Vagina (tissue), 2 donors: ENCODE data around the gene UBN1. TPM values are rescaled to one million over a fixed set of nuclear protein-coding genes. Genes with fewer than 3 reads are reported as not detected.

Experiments used
- DNase-seq, 2 donors: peaks; one replicate each; pipeline ENCODE4 v3.0.0-alpha.2; 2017; ENCODE audit errors: extremely low spot score in 2 of 2
- H3K27ac ChIP-seq: fragments of 200-600 bp; sonication (generic); one replicate; pipeline ENCODE4 v1.5.1; 2019
- H3K27me3 ChIP-seq: fragments of 200-600 bp; sonication (generic); one replicate; pipeline ENCODE4 v1.5.1; 2019
- H3K36me3 ChIP-seq, 2 donors: fragments of 200-600 bp; sonication (generic); one replicate each; pipeline ENCODE4 v1.5.1; 2017 to 2019
- H3K4me1 ChIP-seq: fragments of 200-600 bp; sonication (generic); one replicate; pipeline ENCODE4 v1.5.1; 2019
- H3K4me3 ChIP-seq, 2 donors: fragments of 200-600 bp; sonication (generic); 1 replicate in 1 of 2; 2 replicates in 1 of 2; pipeline ENCODE4 v1.5.1; 2016 to 2019
- H3K9me3 ChIP-seq: fragments of 200-600 bp; sonication (generic); one replicate; pipeline ENCODE4 v1.5.1; 2019
- CTCF ChIP-seq, 3 experiments: fragments of 450-650 bp in 2 of 3; fragments of 200-600 bp in 1 of 3; sonication (generic) in 1 of 3; IDR thresholded peaks; one replicate each; pipeline ENCODE4 v1.5.1; 2017 to 2019; ENCODE audit warnings: antibody characterized with exemption in 3 of 3, mild to moderate bottlenecking in 2 of 3, moderate library complexity in 2 of 3
- POLR2A ChIP-seq, 2 donors: fragments of 450-650 bp; IDR thresholded peaks; one replicate each; pipeline ENCODE4 v1.6.1; 2017; ENCODE audit warnings: antibody characterized with exemption in 2 of 2, mild to moderate bottlenecking in 2 of 2, moderate library complexity in 2 of 2
- POLR2AphosphoS5 ChIP-seq, 2 donors: sonication (generic); formaldehyde crosslinking; IDR thresholded peaks; one replicate each; pipeline ENCODE4 v1.9.0; 2017; ENCODE audit warnings: antibody characterized with exemption in 2 of 2, mild to moderate bottlenecking in 2 of 2, low read depth in 1 of 2; ENCODE audit not compliant: insufficient read depth in 1 of 2
- intact Hi-C: fragments of 100-400 bp; cut with DNase I; formaldehyde crosslinking; loops from one replicate; pipeline ENCODE4 v1.15.1; 2023
- total RNA-seq: library from RNA; depleted of rRNA; stranded (reverse); fragments of >200 nt; gene quantifications from one replicate; pipeline ENCODE4 v1.2.3, GENCODE V29; 2016

Gene UBN1
- total RNA-seq, 1 donor from 2014 or later, result 17.2 TPM

- DNase-seq, result no peak
- no peak overlapping the region for H3K27ac ChIP-seq
- TF ChIP-seq POLR2AphosphoS5 (IDR thresholded peaks at IDR 0.05; ENCODE audit: insufficient read depth in 1 of 2, low read depth in 1 of 2) (no peak), POLR2A (IDR thresholded peaks at IDR 0.05) (no peak), CTCF (IDR thresholded peaks at IDR 0.05) (no peak)
Observed at GRCh38 chr16:4860727-4861342, 13.6 kb downstream of the UBN1 start.

GRCh38 chr16:4862639-4863038 is 15.4 kb downstream of the UBN1 start:
- H3K4me1 ChIP-seq, result no peaks in the 10 kb centered on the region
- H3K36me3 ChIP-seq, result peaks cover 3 to 43% of the 10 kb centered on the region in 2 donors
- H3K27me3 ChIP-seq, result no peaks in the 10 kb centered on the region
- no peak for TF ChIP-seq CTCF (IDR thresholded peaks at IDR 0.05)
- no peak for TF ChIP-seq POLR2AphosphoS5 (IDR thresholded peaks at IDR 0.05; ENCODE audit: insufficient read depth in 1 of 2, low read depth in 1 of 2)
- TF ChIP-seq POLR2A (IDR thresholded peaks at IDR 0.05), result no peak
- intact Hi-C loops, result no loop called here
- no peak overlapping the region for H3K4me3 ChIP-seq
- no peaks in the 10 kb centered on the region for H3K9me3 ChIP-seq
- no peak overlapping the region for H3K27ac ChIP-seq
- DNase-seq, result no peak

More at GRCh38 chr16:4860727-4861342, 13.6 kb downstream of the UBN1 start:
- Histone ChIP-seq H3K4me1 (no peaks in the 10 kb centered on the region), H3K4me3 (no peak overlapping the region), H3K9me3 (no peaks in the 10 kb centered on the region), H3K36me3 (peaks cover 3 to 46% of the 10 kb centered on the region in 2 donors), H3K27me3 (no peaks in the 10 kb centered on the region)
- intact Hi-C loops, result no loop called here

GRCh38 chr16:4864728-4865127 is 17.4 kb downstream of the UBN1 start:
- Histone ChIP-seq H3K4me3 (no peak overlapping the region), H3K36me3 (peaks cover 0 to 27% of the 10 kb centered on the region in 2 donors), H3K4me1 (no peaks in the 10 kb centered on the region), H3K9me3 (no peaks in the 10 kb centered on the region), H3K27ac (no peak overlapping the region), H3K27me3 (no peaks in the 10 kb centered on the region)
- no peak for DNase-seq
- intact Hi-C loops, result no loop called here
- TF ChIP-seq POLR2A (IDR thresholded peaks at IDR 0.05) (no peak), CTCF (IDR thresholded peaks at IDR 0.05) (no peak), POLR2AphosphoS5 (IDR thresholded peaks at IDR 0.05; ENCODE audit: insufficient read depth in 1 of 2, low read depth in 1 of 2) (no peak)

GRCh38 chr16:4865231-4865860 is 18.1 kb downstream of the UBN1 start:
- H3K9me3 ChIP-seq, result no peaks in the 10 kb centered on the region
- H3K4me3 ChIP-seq, result no peak overlapping the region
- no peak for DNase-seq
- H3K27ac ChIP-seq, result no peak overlapping the region
- intact Hi-C loops, result no loop called here
- no peaks in the 10 kb centered on the region for H3K27me3 ChIP-seq
- H3K4me1 ChIP-seq, result no peaks in the 10 kb centered on the region
- TF ChIP-seq CTCF (IDR thresholded peaks at IDR 0.05) (no peak), POLR2AphosphoS5 (IDR thresholded peaks at IDR 0.05; ENCODE audit: insufficient read depth in 1 of 2, low read depth in 1 of 2) (no peak), POLR2A (IDR thresholded peaks at IDR 0.05) (no peak)
- peaks cover 0 to 26% of the 10 kb centered on the region in 2 donors for H3K36me3 ChIP-seq

- TF ChIP-seq POLR2A (IDR thresholded peaks at IDR 0.05), result no peak
- TF ChIP-seq POLR2AphosphoS5 (IDR thresholded peaks at IDR 0.05; ENCODE audit: insufficient read depth in 1 of 2, low read depth in 1 of 2), result no peak
- TF ChIP-seq CTCF (IDR thresholded peaks at IDR 0.05), result no peak
- Histone ChIP-seq H3K27ac (no peak overlapping the region), H3K27me3 (no peaks in the 10 kb centered on the region), H3K4me3 (no peak overlapping the region), H3K9me3 (no peaks in the 10 kb centered on the region), H3K4me1 (no peaks in the 10 kb centered on the region), H3K36me3 (peaks cover 0 to 26% of the 10 kb centered on the region in 2 donors)
- intact Hi-C loops, result no loop called here
- no peak for DNase-seq
Observed at GRCh38 chr16:4866586-4866985, 19.3 kb downstream of the UBN1 start.
